Stimulated activated naive CD8-positive, alpha-beta T cell treated with anti-CD3 and anti-CD28 coated beads, Interleukin-15, Interleukin-2, amounts not matched to agents 100 U/mL and 50 U/mL, for 24 hours (primary cell): ENCODE data around the gene KMT5C.

Experiments
- ATAC-seq: fragments of 150-1000 bp; cut with Tn5 transposase; one replicate; pipeline ENCODE4 v1.10.0; 2021
- DNase-seq: peaks from one replicate; pipeline ENCODE4 v3.0.0; 2021

KMT5C gene

GRCh38 chr19:55386493-55386971 lies 46.9 kb downstream of the KMT5C start:
- ATAC-seq (no peak), DNase-seq (no peak)

GRCh38 chr19:55387736-55388497 lies 48.2 kb downstream of the KMT5C start:
- ATAC-seq (no peak), DNase-seq (no peak)

GRCh38 chr19:55389386-55390317 lies 50.0 kb downstream of the KMT5C start:
- DNase-seq, result no peak
- ATAC-seq, result no peak

GRCh38 chr19:55390461-55390880 lies 50.8 kb downstream of the KMT5C start:
- ATAC-seq (no peak), DNase-seq (no peak)

GRCh38 chr19:55391191-55391670 lies 51.6 kb downstream of the KMT5C start:
- peak; percentile 32 for ATAC-seq
- no peak for DNase-seq

- no peak for DNase-seq
Observed at GRCh38 chr19:55391702-55392615, 52.3 kb downstream of the KMT5C start.

GRCh38 chr19:55392820-55393761 lies 53.4 kb downstream of the KMT5C start:
- no peak for ATAC-seq

More at GRCh38 chr19:55391702-55392615, 52.3 kb downstream of the KMT5C start:
- ATAC-seq, result no peak

More at GRCh38 chr19:55392820-55393761, 53.4 kb downstream of the KMT5C start:
- no peak for DNase-seq
